ENCODE data around the gene SLC66A2. TPM values are rescaled to one million over a fixed set of nuclear protein-coding genes. Genes with fewer than 3 reads are reported as not detected.
A peak's percentile ranks its signal among the peaks of the same experiment; 100 is the strongest.

SLC66A2 gene
- total and polyA plus RNA-seq, 8 donors, result 17.3 to 69.8 (median 24.4) TPM

GRCh38 chr18:79965119-79965902 is 13.9 kb upstream of the SLC66A2 start:
- Histone ChIP-seq H3K27me3 (peaks cover 0 to 11% of the 10 kb centered on the region in 2 donors), H3K4me1 (peaks cover 8 to 30% of the 10 kb centered on the region in 2 donors), H3K36me3 (peaks cover 0 to 9% of the 10 kb centered on the region in 2 donors), H3K9me3 (no peaks in the 10 kb centered on the region), H3K4me3 (peak overlapping the region; percentile 40 to 51), H3K27ac (peak overlapping the region; percentile 80 to 81)
- intact Hi-C loops (cut with DNase I), result no loop called here
- peak; percentile 35 for ATAC-seq
- peak in 2 of 4 donors; percentile 63 to 81 for DNase-seq
- no peak for TF ChIP-seq CTCF (IDR thresholded peaks at IDR 0.05)

- peak; percentile 31 to 95 (median 76) for DNase-seq
- intact Hi-C loops (cut with DNase I), result no loop called here
- Histone ChIP-seq H3K27ac (peak within 1 kb of the TSS; percentile 80 to 81), H3K27me3 (peaks cover 0 to 11% of the 10 kb centered on the region in 2 donors), H3K4me3 (peak within 1 kb of the TSS; percentile 40 to 51), H3K36me3 (peaks cover 0 to 2% of the 10 kb centered on the region in 2 donors), H3K4me1 (peaks cover 8 to 35% of the 10 kb centered on the region in 2 donors), H3K9me3 (no peaks in the 10 kb centered on the region)
- TF ChIP-seq CTCF (IDR thresholded peaks at IDR 0.05), result peak in 1 of 2 donors; percentile 25
- ATAC-seq, result peak; percentile 75
Observed at GRCh38 chr18:79964330-79965118, 13.1 kb upstream of the SLC66A2 start, which contains the start of gene HSBP1L1. TSS of gene HSBP1L1 (plus strand) at chr18:79964643. CDS start at chr18:79964736, 93 bp downstream.

GRCh38 chr18:79963658-79964329 is 12.3 kb upstream of the SLC66A2 start:
- Histone ChIP-seq H3K36me3 (no peaks in the 10 kb centered on the region), H3K4me1 (peaks cover 8 to 36% of the 10 kb centered on the region in 2 donors), H3K4me3 (peak overlapping the region; percentile 40 to 51), H3K27ac (peak overlapping the region; percentile 80 to 81), H3K9me3 (no peaks in the 10 kb centered on the region), H3K27me3 (peaks cover 0 to 11% of the 10 kb centered on the region in 2 donors)
- intact Hi-C loops (cut with DNase I), result no loop called here
- TF ChIP-seq CTCF (IDR thresholded peaks at IDR 0.05), result no peak
- DNase-seq, result no peak
- ATAC-seq, result no peak

GRCh38 chr18:79962835-79963657 is 11.6 kb upstream of the SLC66A2 start:
- Histone ChIP-seq H3K4me1 (peaks cover 8 to 36% of the 10 kb centered on the region in 2 donors), H3K4me3 (no peak overlapping the region), H3K9me3 (no peaks in the 10 kb centered on the region), H3K27ac (peak overlapping the region in 1 of 2 donors; percentile 90), H3K36me3 (no peaks in the 10 kb centered on the region), H3K27me3 (peaks cover 0 to 11% of the 10 kb centered on the region in 2 donors)
- intact Hi-C loops (cut with DNase I), result no loop called here
- TF ChIP-seq CTCF (IDR thresholded peaks at IDR 0.05), result no peak
- ATAC-seq (no peak), DNase-seq (no peak)

Measured in left lung (tissue), 10 donors.